GM12873 (cell line): ENCODE measurements around the gene PLCL2.

Experiments used
- CTCF ChIP-seq: IDR thresholded peaks from 2 replicates; pipeline ENCODE4 v1.5.1; 2012; ENCODE audit warnings: low read depth, mild to moderate bottlenecking, moderate library complexity, low read length, control low read depth; ENCODE audit not compliant: insufficient read depth; ENCODE audit errors: missing control alignments

PLCL2 gene

GRCh38 chr3:16998236-16998923, 113.6 kb downstream of the PLCL2 start:
- no peak for TF ChIP-seq CTCF

GRCh38 chr3:16999161-16999560, 114.4 kb downstream of the PLCL2 start:
- no peak for TF ChIP-seq CTCF

- no peak for TF ChIP-seq CTCF
Observed at GRCh38 chr3:16999871-17000270, 115.1 kb downstream of the PLCL2 start.

GRCh38 chr3:17003457-17003856, 118.7 kb downstream of the PLCL2 start:
- TF ChIP-seq CTCF = no peak

GRCh38 chr3:17006132-17006852, 121.5 kb downstream of the PLCL2 start:
- no peak for TF ChIP-seq CTCF

GRCh38 chr3:17007284-17007683, 122.5 kb downstream of the PLCL2 start:
- no peak for TF ChIP-seq CTCF

GRCh38 chr3:17009826-17010225, 125.1 kb downstream of the PLCL2 start:
- no peak for TF ChIP-seq CTCF
